GM23338 (cell line): Measurements from ENCODE around the gene ZNF841. TPM values are rescaled to one million over a fixed set of nuclear protein-coding genes. Genes with fewer than 3 reads are reported as not detected.

Experiments
- ATAC-seq: fragments of 200-7000 bp; cut with Tn5 transposase; 3 replicates; pipeline ENCODE4 v1.9.1; 2020
- DNase-seq: peaks from one replicate; pipeline ENCODE4 v3.0.0-alpha.2; 2015; ENCODE audit warnings: low spot score
- H2AFZ ChIP-seq: fragments of 200-600 bp; sonication (generic); 2 replicates; pipeline ENCODE4 v1.8.0; 2016; ENCODE audit warnings: antibody characterized with exemption, mild to moderate bottlenecking, moderate library complexity
- H3F3A ChIP-seq: fragments of 200-600 bp; sonication (generic); replicated peaks from 2 replicates; pipeline ENCODE4 v1.8.0; 2017; ENCODE audit warnings: antibody characterized with exemption, mixed run types, low read depth
- H3K27ac ChIP-seq: fragments of 200-600 bp; sonication (generic); 2 replicates; pipeline ENCODE4 v1.6.1; 2016; ENCODE audit warnings: low read depth
- H3K27me3 ChIP-seq: fragments of 200-600 bp; sonication (generic); 2 replicates; pipeline ENCODE4 v1.8.0; 2016; ENCODE audit warnings: mild to moderate bottlenecking, mixed run types, moderate library complexity; ENCODE audit not compliant: insufficient read depth
- H3K36me3 ChIP-seq: fragments of 200-600 bp; sonication (generic); 2 replicates; pipeline ENCODE4 v1.8.0; 2016; ENCODE audit warnings: mild to moderate bottlenecking; ENCODE audit not compliant: insufficient read depth
- H3K4me1 ChIP-seq: fragments of 200-600 bp; sonication (generic); 2 replicates; pipeline ENCODE4 v1.8.0; 2016; ENCODE audit warnings: mild to moderate bottlenecking, moderate library complexity; ENCODE audit not compliant: insufficient read depth
- H3K4me2 ChIP-seq: fragments of 200-600 bp; sonication (generic); 2 replicates; pipeline ENCODE4 v1.7.1; 2017; ENCODE audit warnings: mixed run types
- H3K4me3 ChIP-seq: fragments of 200-600 bp; sonication (generic); 2 replicates; pipeline ENCODE4 v1.6.1; 2016; ENCODE audit warnings: mixed run types
- H3K79me2 ChIP-seq: fragments of 200-600 bp; sonication (generic); replicated peaks from 2 replicates; pipeline ENCODE4 v1.8.0; 2017; ENCODE audit warnings: mild to moderate bottlenecking; ENCODE audit not compliant: insufficient read depth
- H3K9me2 ChIP-seq: fragments of 200-600 bp; sonication (generic); 2 replicates; pipeline ENCODE4 v1.8.0; 2017; ENCODE audit not compliant: insufficient read depth
- H4K20me1 ChIP-seq: fragments of 200-600 bp; sonication (generic); replicated peaks from 2 replicates; pipeline ENCODE4 v1.8.0; 2017; ENCODE audit warnings: mild to moderate bottlenecking; ENCODE audit not compliant: insufficient read depth
- H3K27ac Mint-ChIP-seq: 2 replicates; pipeline ENCODE4 v1.8.0; 2020; ENCODE audit warnings: inconsistent platforms, mild to moderate bottlenecking, moderate library complexity, mixed read lengths
- H3K27me3 Mint-ChIP-seq: 3 replicates; pipeline ENCODE4 v1.8.0; 2022; ENCODE audit warnings: low read depth, mild to moderate bottlenecking, moderate library complexity, mixed read lengths, inconsistent platforms; ENCODE audit not compliant: insufficient read depth, poor library complexity
- H3K36me3 Mint-ChIP-seq: 3 replicates; pipeline ENCODE4 v1.8.0; 2021; ENCODE audit warnings: low read depth, mild to moderate bottlenecking, inconsistent platforms, moderate library complexity, mixed read lengths
- H3K4me1 Mint-ChIP-seq: 3 replicates; pipeline ENCODE4 v1.8.0; 2020; ENCODE audit warnings: mild to moderate bottlenecking, inconsistent platforms, mixed read lengths
- H3K4me3 Mint-ChIP-seq: 3 replicates; pipeline ENCODE4 v1.8.0; 2021; ENCODE audit warnings: moderate library complexity, mild to moderate bottlenecking, inconsistent platforms, mixed read lengths
- H3K9me3 Mint-ChIP-seq: 3 replicates; pipeline ENCODE4 v1.8.0; 2020; ENCODE audit warnings: moderate library complexity, mild to moderate bottlenecking, inconsistent platforms, mixed read lengths
- CREB1 ChIP-seq: fragments of 250-450 bp; sonication (Bioruptor Pico); IDR thresholded peaks from 2 replicates; pipeline ENCODE4 v1.5.0; 2020; ENCODE audit warnings: low read depth, mild to moderate bottlenecking, moderate library complexity
- EZH2 ChIP-seq: fragments of 200-600 bp; sonication (generic); IDR thresholded peaks from one replicate; pipeline ENCODE4 v1.8.0; 2017; ENCODE audit warnings: antibody characterized with exemption, mild to moderate bottlenecking, low read depth; ENCODE audit not compliant: unreplicated experiment
- EZH2phosphoT487 ChIP-seq: fragments of 200-600 bp; sonication (generic); IDR thresholded peaks from one replicate; pipeline ENCODE4 v1.8.1; 2018; ENCODE audit warnings: antibody characterized with exemption; ENCODE audit not compliant: unreplicated experiment
- JUNB ChIP-seq: IDR thresholded peaks from one replicate; pipeline ENCODE4 v1.6.1; 2016; ENCODE audit warnings: antibody characterized with exemption; ENCODE audit not compliant: unreplicated experiment
- NANOG ChIP-seq: IDR thresholded peaks from 2 replicates; pipeline ENCODE4 v1.6.1; 2016; ENCODE audit warnings: antibody characterized with exemption, borderline replicate concordance
- POLR2AphosphoS5 ChIP-seq: IDR thresholded peaks from 2 replicates; pipeline ENCODE4 v1.6.1; 2016; ENCODE audit warnings: antibody characterized with exemption, low read depth
- STAT1 ChIP-seq: IDR thresholded peaks from one replicate; pipeline ENCODE4 v1.6.1; 2016; ENCODE audit warnings: antibody characterized with exemption; ENCODE audit not compliant: unreplicated experiment
- ZNF331 ChIP-seq: fragments of 250-450 bp; sonication (Bioruptor Pico); IDR thresholded peaks from 2 replicates; pipeline ENCODE4 v1.5.0; 2020; ENCODE audit warnings: low read depth, mild to moderate bottlenecking, moderate library complexity
- polyA plus RNA-seq: library from polyadenylated mRNA; unstranded; fragments of >200 nt; fragmentation: Nextera tagmentation; extraction: Ambion mirVana; gene quantifications from 2 replicates; pipeline ENCODE4 v1.2.1, GENCODE V29; 2016
- total RNA-seq: library from RNA; depleted of rRNA; stranded (reverse); fragments of >200 nt; shearing (Covaris generic); gene quantifications from 2 replicates; pipeline ENCODE4 v1.2.3, GENCODE V29; 2014
- TF ChIP-seq, protein P1 (sequence below): IDR thresholded peaks from 2 replicates; pipeline ENCODE4 v1.6.1; 2016; ENCODE audit warnings: antibody characterized with exemption
- TF ChIP-seq, protein P2 (sequence below): IDR thresholded peaks from one replicate; pipeline ENCODE4 v1.6.1; 2018; ENCODE audit warnings: antibody characterized with exemption; ENCODE audit not compliant: unreplicated experiment
- TF ChIP-seq, protein P3 (sequence below), 2 experiments: fragments of 200-600 bp in 1 of 2; sonication (generic) in 1 of 2; conservative IDR thresholded peaks; 2 replicates each; pipeline versions ENCODE4 v1.5.1 to v1.6.1; 2016 to 2017; ENCODE audit warnings: antibody characterized with exemption in 2 of 2, low read depth in 2 of 2, mild to moderate bottlenecking in 2 of 2, moderate library complexity in 1 of 2
- TF ChIP-seq, protein P4 (sequence below): fragments of 250-450 bp; sonication (Bioruptor Pico); IDR thresholded peaks from 2 replicates; pipeline ENCODE4 v1.5.0; 2020; ENCODE audit warnings: mild to moderate bottlenecking, moderate library complexity

ZNF841 gene
- total and polyA plus RNA-seq, 2 experiments from 2014 or later: 5.3 to 12.8 TPM

DNA sequence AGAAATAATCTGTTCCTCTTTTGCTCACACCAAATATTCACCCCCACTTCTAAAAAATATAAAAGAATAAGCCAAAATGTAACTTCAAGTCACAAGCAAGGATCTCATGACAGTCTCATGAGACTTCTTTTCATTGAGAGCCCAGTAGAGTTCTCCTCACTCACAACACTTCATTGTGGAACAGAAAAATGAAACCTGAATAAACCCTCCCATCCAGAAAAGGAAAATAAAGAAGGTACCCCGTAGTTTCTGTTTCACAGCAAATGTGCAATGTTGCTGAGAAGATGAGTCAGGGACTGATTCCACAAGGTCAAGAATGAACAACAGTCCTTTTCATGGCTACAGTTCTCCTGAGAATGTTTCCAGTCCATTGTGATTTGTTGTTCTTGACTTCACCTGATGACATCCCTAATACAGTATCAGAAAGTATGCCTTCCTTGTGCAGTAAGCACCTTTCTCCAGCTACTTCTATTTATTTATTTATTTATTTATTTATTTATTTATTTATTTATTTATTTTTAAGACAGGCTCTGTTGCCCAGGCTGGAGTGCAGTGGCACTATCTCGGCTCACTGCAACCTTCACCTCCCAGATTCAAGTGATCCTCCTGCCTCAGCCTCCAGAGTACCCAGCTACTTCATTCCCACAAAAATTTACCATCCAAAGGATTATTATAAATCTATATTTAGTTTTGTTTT lies 6.4 kb upstream of the ZNF841 start:
- ATAC-seq: no peak
- H3K4me3 ChIP-seq: no peak overlapping the region
- H3K9me3 Mint-ChIP-seq: peaks cover 85% of the 10 kb centered on the region

More for the DNA sequence above, 6.4 kb upstream of the ZNF841 start:
- peaks cover 22% of the 10 kb centered on the region for H3K36me3 Mint-ChIP-seq
- no peak overlapping the region for H3K4me3 Mint-ChIP-seq
- H3K4me2 ChIP-seq: no peak overlapping the region
- H3K27ac Mint-ChIP-seq: no peak overlapping the region
- H3F3A ChIP-seq: no peaks in the 10 kb centered on the region
- H3K27me3 ChIP-seq: no peaks in the 10 kb centered on the region
- no peaks in the 10 kb centered on the region for H3K4me1 ChIP-seq
- peaks cover 6% of the 10 kb centered on the region for H3K27me3 Mint-ChIP-seq
- no peaks in the 10 kb centered on the region for H3K9me2 ChIP-seq
- no peak for DNase-seq
- peaks cover 4% of the 10 kb centered on the region; the same call in 1 of the 2 replicates for H3K36me3 ChIP-seq
- no peak overlapping the region for H2AFZ ChIP-seq
- no peak overlapping the region for H3K27ac ChIP-seq
- H3K4me1 Mint-ChIP-seq: no peaks in the 10 kb centered on the region
- no peaks in the 10 kb centered on the region for H3K79me2 ChIP-seq
- no peaks in the 10 kb centered on the region for H4K20me1 ChIP-seq
- no peak for TF ChIP-seq ZNF331 (CRISPR knock-in tag)
- TF ChIP-seq, protein P1, sequence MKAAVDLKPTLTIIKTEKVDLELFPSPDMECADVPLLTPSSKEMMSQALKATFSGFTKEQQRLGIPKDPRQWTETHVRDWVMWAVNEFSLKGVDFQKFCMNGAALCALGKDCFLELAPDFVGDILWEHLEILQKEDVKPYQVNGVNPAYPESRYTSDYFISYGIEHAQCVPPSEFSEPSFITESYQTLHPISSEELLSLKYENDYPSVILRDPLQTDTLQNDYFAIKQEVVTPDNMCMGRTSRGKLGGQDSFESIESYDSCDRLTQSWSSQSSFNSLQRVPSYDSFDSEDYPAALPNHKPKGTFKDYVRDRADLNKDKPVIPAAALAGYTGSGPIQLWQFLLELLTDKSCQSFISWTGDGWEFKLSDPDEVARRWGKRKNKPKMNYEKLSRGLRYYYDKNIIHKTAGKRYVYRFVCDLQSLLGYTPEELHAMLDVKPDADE: no peak
- TF ChIP-seq, protein P2, sequence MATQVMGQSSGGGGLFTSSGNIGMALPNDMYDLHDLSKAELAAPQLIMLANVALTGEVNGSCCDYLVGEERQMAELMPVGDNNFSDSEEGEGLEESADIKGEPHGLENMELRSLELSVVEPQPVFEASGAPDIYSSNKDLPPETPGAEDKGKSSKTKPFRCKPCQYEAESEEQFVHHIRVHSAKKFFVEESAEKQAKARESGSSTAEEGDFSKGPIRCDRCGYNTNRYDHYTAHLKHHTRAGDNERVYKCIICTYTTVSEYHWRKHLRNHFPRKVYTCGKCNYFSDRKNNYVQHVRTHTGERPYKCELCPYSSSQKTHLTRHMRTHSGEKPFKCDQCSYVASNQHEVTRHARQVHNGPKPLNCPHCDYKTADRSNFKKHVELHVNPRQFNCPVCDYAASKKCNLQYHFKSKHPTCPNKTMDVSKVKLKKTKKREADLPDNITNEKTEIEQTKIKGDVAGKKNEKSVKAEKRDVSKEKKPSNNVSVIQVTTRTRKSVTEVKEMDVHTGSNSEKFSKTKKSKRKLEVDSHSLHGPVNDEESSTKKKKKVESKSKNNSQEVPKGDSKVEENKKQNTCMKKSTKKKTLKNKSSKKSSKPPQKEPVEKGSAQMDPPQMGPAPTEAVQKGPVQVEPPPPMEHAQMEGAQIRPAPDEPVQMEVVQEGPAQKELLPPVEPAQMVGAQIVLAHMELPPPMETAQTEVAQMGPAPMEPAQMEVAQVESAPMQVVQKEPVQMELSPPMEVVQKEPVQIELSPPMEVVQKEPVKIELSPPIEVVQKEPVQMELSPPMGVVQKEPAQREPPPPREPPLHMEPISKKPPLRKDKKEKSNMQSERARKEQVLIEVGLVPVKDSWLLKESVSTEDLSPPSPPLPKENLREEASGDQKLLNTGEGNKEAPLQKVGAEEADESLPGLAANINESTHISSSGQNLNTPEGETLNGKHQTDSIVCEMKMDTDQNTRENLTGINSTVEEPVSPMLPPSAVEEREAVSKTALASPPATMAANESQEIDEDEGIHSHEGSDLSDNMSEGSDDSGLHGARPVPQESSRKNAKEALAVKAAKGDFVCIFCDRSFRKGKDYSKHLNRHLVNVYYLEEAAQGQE: no peak
- no peak for TF ChIP-seq POLR2AphosphoS5
- no peak for TF ChIP-seq EZH2phosphoT487
- TF ChIP-seq, protein P3, sequence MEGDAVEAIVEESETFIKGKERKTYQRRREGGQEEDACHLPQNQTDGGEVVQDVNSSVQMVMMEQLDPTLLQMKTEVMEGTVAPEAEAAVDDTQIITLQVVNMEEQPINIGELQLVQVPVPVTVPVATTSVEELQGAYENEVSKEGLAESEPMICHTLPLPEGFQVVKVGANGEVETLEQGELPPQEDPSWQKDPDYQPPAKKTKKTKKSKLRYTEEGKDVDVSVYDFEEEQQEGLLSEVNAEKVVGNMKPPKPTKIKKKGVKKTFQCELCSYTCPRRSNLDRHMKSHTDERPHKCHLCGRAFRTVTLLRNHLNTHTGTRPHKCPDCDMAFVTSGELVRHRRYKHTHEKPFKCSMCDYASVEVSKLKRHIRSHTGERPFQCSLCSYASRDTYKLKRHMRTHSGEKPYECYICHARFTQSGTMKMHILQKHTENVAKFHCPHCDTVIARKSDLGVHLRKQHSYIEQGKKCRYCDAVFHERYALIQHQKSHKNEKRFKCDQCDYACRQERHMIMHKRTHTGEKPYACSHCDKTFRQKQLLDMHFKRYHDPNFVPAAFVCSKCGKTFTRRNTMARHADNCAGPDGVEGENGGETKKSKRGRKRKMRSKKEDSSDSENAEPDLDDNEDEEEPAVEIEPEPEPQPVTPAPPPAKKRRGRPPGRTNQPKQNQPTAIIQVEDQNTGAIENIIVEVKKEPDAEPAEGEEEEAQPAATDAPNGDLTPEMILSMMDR (conservative IDR thresholded peaks at IDR 0.05; ENCODE audit: low read depth in 2 of 2): no peak
- no peak for TF ChIP-seq JUNB
- no peak for TF ChIP-seq CREB1
- TF ChIP-seq, protein P4, sequence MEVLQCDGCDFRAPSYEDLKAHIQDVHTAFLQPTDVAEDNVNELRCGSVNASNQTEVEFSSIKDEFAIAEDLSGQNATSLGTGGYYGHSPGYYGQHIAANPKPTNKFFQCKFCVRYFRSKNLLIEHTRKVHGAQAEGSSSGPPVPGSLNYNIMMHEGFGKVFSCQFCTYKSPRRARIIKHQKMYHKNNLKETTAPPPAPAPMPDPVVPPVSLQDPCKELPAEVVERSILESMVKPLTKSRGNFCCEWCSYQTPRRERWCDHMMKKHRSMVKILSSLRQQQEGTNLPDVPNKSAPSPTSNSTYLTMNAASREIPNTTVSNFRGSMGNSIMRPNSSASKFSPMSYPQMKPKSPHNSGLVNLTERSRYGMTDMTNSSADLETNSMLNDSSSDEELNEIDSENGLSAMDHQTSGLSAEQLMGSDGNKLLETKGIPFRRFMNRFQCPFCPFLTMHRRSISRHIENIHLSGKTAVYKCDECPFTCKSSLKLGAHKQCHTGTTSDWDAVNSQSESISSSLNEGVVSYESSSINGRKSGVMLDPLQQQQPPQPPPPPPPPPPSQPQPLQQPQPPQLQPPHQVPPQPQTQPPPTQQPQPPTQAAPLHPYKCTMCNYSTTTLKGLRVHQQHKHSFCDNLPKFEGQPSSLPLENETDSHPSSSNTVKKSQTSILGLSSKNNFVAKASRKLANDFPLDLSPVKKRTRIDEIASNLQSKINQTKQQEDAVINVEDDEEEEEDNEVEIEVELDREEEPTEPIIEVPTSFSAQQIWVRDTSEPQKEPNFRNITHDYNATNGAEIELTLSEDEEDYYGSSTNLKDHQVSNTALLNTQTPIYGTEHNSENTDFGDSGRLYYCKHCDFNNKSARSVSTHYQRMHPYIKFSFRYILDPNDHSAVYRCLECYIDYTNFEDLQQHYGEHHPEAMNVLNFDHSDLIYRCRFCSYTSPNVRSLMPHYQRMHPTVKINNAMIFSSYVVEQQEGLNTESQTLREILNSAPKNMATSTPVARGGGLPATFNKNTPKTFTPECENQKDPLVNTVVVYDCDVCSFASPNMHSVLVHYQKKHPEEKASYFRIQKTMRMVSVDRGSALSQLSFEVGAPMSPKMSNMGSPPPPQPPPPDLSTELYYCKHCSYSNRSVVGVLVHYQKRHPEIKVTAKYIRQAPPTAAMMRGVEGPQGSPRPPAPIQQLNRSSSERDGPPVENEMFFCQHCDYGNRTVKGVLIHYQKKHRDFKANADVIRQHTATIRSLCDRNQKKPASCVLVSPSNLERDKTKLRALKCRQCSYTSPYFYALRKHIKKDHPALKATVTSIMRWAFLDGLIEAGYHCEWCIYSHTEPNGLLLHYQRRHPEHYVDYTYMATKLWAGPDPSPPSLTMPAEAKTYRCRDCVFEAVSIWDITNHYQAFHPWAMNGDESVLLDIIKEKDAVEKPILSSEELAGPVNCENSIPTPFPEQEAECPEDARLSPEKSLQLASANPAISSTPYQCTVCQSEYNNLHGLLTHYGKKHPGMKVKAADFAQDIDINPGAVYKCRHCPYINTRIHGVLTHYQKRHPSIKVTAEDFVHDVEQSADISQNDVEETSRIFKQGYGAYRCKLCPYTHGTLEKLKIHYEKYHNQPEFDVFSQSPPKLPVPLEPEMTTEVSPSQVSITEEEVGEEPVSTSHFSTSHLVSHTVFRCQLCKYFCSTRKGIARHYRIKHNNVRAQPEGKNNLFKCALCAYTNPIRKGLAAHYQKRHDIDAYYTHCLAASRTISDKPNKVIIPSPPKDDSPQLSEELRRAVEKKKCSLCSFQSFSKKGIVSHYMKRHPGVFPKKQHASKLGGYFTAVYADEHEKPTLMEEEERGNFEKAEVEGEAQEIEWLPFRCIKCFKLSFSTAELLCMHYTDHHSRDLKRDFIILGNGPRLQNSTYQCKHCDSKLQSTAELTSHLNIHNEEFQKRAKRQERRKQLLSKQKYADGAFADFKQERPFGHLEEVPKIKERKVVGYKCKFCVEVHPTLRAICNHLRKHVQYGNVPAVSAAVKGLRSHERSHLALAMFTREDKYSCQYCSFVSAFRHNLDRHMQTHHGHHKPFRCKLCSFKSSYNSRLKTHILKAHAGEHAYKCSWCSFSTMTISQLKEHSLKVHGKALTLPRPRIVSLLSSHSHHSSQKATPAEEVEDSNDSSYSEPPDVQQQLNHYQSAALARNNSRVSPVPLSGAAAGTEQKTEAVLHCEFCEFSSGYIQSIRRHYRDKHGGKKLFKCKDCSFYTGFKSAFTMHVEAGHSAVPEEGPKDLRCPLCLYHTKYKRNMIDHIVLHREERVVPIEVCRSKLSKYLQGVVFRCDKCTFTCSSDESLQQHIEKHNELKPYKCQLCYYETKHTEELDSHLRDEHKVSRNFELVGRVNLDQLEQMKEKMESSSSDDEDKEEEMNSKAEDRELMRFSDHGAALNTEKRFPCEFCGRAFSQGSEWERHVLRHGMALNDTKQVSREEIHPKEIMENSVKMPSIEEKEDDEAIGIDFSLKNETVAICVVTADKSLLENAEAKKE: no peak
- no peak for TF ChIP-seq STAT1
- TF ChIP-seq EZH2: no peak
- TF ChIP-seq NANOG: no peak
